ENCODE measurements around the gene CADPS.

The CADPS gene

DNA sequence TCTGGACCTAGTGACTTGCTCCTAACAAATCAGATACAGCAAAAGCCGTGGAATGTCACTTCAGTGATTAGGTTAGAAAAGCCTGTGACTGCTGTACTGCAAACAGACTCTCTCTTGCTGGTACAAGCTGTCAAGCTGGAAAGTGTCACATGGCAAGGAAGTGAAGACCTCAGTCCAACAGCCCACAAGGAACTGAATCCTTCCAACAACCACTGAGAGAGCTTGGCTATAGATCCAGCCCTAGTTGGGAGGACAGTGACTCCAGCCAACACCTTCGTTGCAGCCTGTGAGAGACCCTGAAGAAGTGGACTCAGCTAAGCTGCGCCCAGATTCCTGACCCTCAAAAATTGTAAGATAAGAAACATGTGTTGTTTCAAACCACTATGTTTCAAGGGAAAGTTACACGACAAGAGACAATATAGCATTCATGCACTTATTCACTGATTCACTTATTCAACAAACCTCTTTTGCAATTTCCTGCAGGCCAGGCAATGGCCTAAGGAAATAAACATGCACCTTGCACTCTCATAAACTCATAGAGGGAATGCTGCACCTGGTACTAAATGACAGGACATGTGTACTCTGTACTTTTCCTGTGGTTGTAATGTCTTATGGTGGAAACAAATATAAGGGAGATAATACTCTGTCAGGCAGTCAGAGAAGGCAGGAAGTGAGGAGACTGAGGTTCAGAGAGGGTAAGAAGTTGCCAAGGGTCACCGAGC, 142.9 kb downstream of the CADPS start:
- DNase-seq, result no peak

GRCh38 chr3:62727981-62728380, 147.2 kb downstream of the CADPS start:
- no peak for DNase-seq

- DNase-seq, result no peak
Observed at GRCh38 chr3:62727536-62727935, 147.7 kb downstream of the CADPS start.

- DNase-seq, result no peak
Observed at GRCh38 chr3:62724503-62724902, 150.7 kb downstream of the CADPS start.

DNA sequence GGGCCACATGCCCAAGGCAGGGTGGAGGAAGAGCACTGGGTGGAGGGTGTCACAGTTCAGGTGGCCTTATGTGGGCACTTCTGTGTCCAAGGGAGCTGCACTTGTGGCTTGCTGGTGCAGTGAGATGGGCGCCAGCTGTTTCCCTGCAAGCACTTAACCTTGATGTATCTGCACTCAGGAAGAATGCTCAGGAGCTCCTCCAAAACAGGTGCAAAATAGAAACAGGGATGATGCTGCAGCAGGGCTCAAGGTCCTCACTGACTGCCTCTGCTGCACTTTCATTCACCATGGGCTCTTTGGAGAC, 151.3 kb downstream of the CADPS start:
- DNase-seq, result no peak

- no peak for DNase-seq
Observed at GRCh38 chr3:62723166-62723913, 151.9 kb downstream of the CADPS start.

DNA sequence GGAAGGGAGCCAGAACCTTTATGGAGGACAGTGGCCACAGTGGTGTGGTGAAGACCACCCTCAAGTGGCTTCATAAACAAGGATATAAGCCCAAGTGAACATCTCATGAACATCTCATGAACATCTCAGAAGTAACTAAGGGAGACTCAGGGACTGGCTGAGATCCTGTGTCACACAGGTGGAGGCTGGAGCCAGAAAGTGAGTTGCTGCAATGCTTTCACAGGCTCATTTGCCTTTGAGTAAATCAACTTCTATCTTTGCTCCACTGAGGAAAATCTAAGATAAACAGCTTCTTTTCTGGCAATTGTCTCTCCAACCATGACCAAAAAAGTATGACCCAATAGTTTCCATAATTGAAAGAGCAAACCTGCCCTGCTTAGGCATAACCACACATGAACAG, 152.9 kb downstream of the CADPS start:
- DNase-seq, result no peak

GRCh38 chr3:62718515-62719320, 156.5 kb downstream of the CADPS start:
- DNase-seq, result no peak

GRCh38 chr3:62718011-62718410, 157.2 kb downstream of the CADPS start:
- no peak for DNase-seq

DNA sequence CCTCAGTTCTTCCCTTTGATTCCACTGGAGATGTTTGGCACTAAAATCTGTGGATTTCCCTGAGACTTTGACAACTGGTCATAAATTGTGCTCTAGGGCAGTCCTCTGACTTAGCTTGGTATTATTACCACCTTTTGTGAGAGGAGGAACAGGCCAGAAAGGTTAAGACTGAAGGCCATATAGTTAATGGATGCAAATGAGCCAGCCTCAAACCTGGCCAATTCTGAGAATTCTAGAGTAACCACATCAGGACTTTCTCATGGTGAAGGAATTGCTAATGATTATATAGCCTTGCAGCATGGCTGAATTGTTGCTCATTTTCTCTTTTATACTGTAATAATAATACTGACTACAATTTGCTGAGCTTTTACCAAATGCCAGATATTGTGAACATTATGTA, 162.5 kb downstream of the CADPS start:
- DNase-seq, result no peak

- no peak for DNase-seq
Observed at GRCh38 chr3:62710751-62711150, 164.5 kb downstream of the CADPS start.

DNA sequence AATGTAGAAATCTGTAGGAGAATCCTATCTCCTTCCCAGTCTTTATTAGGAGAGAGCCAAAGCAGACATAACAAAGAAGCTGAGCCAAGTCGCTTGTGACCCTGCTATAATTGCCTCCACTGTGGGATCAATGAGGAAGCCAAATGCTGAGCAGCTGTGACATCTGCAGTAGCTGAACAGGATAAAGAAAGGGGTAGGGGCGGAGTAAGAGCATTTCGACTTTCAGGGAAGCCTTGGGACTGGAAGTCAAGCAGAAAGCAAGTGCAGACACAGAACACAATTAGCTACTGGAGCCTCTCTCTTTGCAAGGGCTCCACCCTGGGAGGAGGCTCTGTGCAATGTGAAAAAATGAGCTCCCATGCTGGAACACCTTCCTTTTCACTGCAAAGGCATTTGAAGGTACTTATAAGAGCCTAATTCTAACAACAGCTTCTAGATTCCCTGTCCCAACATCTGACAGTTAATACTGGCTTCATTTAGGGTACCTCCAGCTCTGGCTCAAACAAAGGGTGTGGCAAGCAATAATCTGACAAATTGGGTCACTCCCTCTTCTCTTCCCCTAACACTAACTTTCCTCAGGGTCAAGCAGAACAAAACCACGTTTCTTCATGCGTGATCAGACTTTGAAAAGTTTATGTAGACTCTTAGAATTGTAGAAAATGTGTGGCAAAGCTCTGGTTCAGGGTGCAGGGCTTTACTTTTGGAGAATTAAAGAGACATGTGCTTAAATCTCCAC, 166.4 kb downstream of the CADPS start:
- no peak for DNase-seq

DNA sequence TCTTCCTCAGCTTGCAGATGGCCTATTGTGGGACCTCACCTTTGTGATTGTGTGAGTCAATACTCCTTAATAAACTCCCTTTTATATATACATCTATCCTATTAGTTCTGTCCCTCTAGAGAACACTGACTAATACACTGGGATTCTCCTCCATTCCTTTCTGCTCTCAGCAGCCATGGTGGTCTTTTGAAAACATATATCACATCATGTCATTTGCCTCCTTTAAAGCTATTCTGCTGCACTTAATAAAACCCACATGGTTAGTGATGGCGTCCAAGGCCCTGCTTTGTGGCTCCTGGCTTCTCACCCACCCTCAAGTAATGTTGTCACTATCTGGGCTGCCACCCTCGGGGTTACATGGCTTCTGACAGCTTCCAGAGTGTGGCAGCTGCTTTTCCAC, 169.5 kb downstream of the CADPS start:
- no peak for DNase-seq

GRCh38 chr3:62703451-62704167, 171.6 kb downstream of the CADPS start:
- DNase-seq, result no peak

DNA sequence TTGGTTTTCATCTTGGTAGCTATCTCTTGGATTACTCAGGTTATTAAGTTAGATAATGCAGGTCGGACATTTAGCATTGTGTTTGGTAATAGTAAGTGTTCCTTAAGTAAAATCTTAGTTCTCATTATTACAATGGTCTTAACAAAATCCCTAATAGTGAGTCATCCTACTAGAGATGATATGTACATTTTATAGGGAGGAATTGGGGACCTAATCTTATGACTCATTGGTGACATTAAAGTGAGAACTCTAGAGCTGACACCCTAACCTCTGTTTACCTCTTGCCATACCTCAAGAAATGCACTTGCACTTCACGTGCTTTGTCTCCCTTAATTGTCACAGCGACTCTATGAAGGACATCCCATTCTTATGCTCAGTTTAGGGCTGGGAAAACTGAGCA, 174.9 kb downstream of the CADPS start:
- no peak for DNase-seq

- no peak for DNase-seq
Observed at GRCh38 chr3:62699728-62700127, 175.5 kb downstream of the CADPS start.

DNA sequence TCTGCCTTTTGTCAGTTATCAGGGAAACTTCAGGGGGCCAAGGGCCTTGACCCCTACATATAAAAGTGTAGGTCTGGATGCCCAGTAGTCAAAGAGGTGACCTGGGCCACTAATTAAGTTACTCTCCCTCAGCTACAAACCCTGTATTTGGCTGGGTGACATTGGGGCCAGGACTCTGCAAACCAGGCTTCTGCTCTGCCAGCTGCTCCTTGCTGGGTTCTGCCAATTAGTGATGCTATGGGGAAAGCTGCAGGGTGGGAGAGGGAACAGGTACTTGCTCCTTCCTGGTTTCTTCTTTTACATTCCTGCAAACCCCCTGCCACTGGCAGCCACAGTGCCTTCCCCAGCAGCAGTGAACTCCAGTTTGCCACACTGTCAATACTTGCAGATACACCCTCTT, 179.2 kb downstream of the CADPS start:
- DNase-seq, result no peak

DNA sequence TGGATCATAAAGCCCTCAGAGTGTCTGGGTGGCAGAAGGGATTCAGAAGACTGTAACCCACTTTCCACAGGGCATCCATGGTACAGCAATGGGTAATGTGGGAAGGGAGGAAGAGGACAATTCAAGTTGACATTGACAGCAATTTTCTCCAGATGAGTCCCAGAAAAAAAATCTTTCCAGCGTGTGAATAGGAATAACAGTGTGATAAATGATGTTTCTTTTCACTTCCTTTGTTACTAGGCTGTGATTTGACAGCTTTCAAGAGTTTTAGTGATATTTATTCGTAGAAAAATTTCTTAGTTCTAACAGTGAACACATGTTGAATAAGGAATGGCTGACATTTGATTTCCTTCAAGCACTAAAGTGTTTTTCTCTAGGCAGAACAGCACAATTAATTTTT, 186.4 kb downstream of the CADPS start:
- DNase-seq, result no peak

DNA sequence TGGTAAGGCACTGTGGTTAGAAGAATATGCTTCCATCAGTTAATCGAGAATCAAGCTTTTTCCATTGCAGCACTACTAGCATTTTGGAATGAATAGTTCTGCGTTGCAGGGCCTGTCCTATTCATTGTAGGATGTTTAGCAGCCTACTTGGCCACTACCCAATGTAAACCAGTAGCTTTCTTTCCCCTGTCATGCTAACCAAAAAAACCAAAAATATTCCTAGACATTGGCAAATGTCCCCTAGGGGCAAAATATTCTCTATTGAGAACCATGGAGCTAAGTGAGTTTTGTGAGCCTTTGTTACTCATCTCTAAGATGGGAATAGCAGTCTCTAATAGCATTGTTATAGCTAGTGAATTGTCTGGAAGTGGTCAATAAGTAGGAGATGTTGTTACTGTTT, 187.2 kb downstream of the CADPS start:
- DNase-seq, result no peak

- DNase-seq, result no peak
Observed at GRCh38 chr3:62686503-62687294, 188.5 kb downstream of the CADPS start.

DNA sequence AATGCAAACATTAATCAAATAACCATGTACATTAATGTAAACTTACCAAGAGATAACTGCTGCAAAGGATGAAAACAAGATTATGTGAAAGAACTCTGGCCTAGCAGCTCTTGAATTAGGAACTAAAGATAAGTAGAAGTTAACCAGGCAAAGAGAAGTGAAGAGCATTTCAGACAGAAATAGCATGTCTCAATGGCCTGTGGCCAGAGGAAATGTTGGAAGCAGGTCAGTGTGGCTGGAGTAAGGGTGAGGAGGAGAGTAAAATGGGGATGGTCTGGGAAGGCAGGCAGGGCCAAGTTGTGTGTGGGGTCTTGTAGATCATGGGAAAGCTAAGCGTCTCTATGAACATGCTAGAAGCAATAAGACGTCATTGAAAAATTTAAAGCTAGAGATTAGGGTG, 192.4 kb downstream of the CADPS start:
- DNase-seq, result no peak

- no peak for DNase-seq
Observed at GRCh38 chr3:62679988-62680387, 195.2 kb downstream of the CADPS start.
